HepG2 (cell line): ENCODE results near the gene GJC2. TPM values are rescaled to one million over a fixed set of nuclear protein-coding genes. Genes with fewer than 3 reads are reported as not detected.

Source experiments
- ATAC-seq: fragments of 200-7000 bp; cut with Tn5 transposase; 3 replicates; pipeline ENCODE4 v1.9.1; 2020; ENCODE audit warnings: mild to moderate bottlenecking, moderate library complexity
- BruUV-seq: library from RNA; stranded (reverse); fragments of 400-500 nt; replicated peaks from 2 replicates; lab custom pipeline; 2021; lab: Mats Ljungman, UMichigan
- CTCF ChIA-PET: fragments of 300-600 bp; formaldehyde crosslinking; extraction: SDS; loops from one replicate; lab custom pipeline; 2021; ENCODE audit warnings: low total read pairs, inconsistent platforms, low intra/inter-chr PET ratio; lab: Yijun Ruan, JAX
- POLR2A ChIA-PET: fragments of 350-600 bp; sonication (Branson Sonifier 250); formaldehyde crosslinking; loops from one replicate; lab custom pipeline; 2020; ENCODE audit warnings: antibody characterized with exemption, inconsistent platforms; lab: Yijun Ruan, JAX
- DNase-seq: peaks from one replicate; pipeline ENCODE4 v3.0.0-alpha.2; 2015; ENCODE audit warnings: low spot score
- FAIRE-seq: peaks from 3 replicates; lab custom pipeline; 2011; peaks lifted over from hg19 to GRCh38; lab: Jason Lieb, UNC
- H2AFZ ChIP-seq: one replicate; pipeline ENCODE4 v1.6.1; 2011; ENCODE audit warnings: low read length, inconsistent platforms
- H3K27ac ChIP-seq: fragments of 300-600 bp; 3 replicates; pipeline ENCODE4 v1.8.0; 2011; ENCODE audit warnings: mixed run types, mild to moderate bottlenecking, mixed read lengths, low read length, inconsistent platforms; ENCODE audit not compliant: insufficient read depth; ENCODE audit errors: extremely low read length
- H3K27me3 ChIP-seq, 2 experiments: fragments of 200-600 bp in 1 of 2; 2 replicates in 1 of 2; 3 replicates in 1 of 2; pipeline versions ENCODE4 v1.6.0 to v1.8.0; 2011; ENCODE audit warnings: low read length in 2 of 2, mild to moderate bottlenecking in 2 of 2, moderate library complexity in 2 of 2, inconsistent platforms in 1 of 2; ENCODE audit not compliant: insufficient read depth in 2 of 2, control insufficient read depth in 1 of 2
- H3K36me3 ChIP-seq, 2 experiments: fragments of 200-600 bp in 1 of 2; replicated peaks in 1 of 2; 2 replicates in 1 of 2; 3 replicates in 1 of 2; pipeline versions ENCODE4 v1.5.1 to v1.8.0; 2011; ENCODE audit warnings: low read length in 2 of 2, inconsistent platforms in 1 of 2; ENCODE audit not compliant: insufficient read depth in 2 of 2, control insufficient read depth in 1 of 2
- H3K4me1 ChIP-seq: 2 replicates; pipeline ENCODE4 v1.5.1; 2012; ENCODE audit warnings: low read length, inconsistent platforms; ENCODE audit not compliant: insufficient read depth
- H3K4me2 ChIP-seq: 2 replicates; pipeline ENCODE4 v1.6.0; 2011; ENCODE audit warnings: low read depth, low read length, inconsistent platforms
- H3K4me3 ChIP-seq, 3 experiments: fragments of 200-600 bp in 1 of 3; sonication (generic), shearing (Covaris generic) in 1 of 3; replicated peaks in 1 of 3; 2 replicates each; pipeline ENCODE4 v1.5.1; 2011 to 2016; ENCODE audit warnings: low read length in 3 of 3, inconsistent platforms in 2 of 3, low read depth in 2 of 3, mild to moderate bottlenecking in 2 of 3, control low read depth in 1 of 3, mixed read lengths in 1 of 3; ENCODE audit not compliant: insufficient read depth in 1 of 3
- H3K79me2 ChIP-seq: one replicate; pipeline ENCODE4 v1.6.1; 2011; ENCODE audit warnings: low read length, inconsistent platforms; ENCODE audit not compliant: insufficient read depth
- H3K9ac ChIP-seq: 2 replicates; pipeline ENCODE4 v1.6.0; 2011; ENCODE audit warnings: mild to moderate bottlenecking, low read depth, low read length, inconsistent platforms; ENCODE audit not compliant: insufficient read depth
- H3K9me3 ChIP-seq: 2 replicates; pipeline ENCODE4 v1.5.1; 2012; ENCODE audit warnings: mild to moderate bottlenecking, low read length
- H4K20me1 ChIP-seq: 2 replicates; pipeline ENCODE4 v1.6.0; 2011; ENCODE audit warnings: inconsistent platforms, mild to moderate bottlenecking, low read length, moderate library complexity; ENCODE audit not compliant: insufficient read depth
- CENPX ChIP-seq: sonication (generic); formaldehyde crosslinking; IDR thresholded peaks from 2 replicates; pipeline ENCODE4 v1.9.0; 2021; ENCODE audit warnings: mild to moderate bottlenecking, missing genetic modification reagents, moderate library complexity
- GTF2F1 ChIP-seq: fragments of 150-350 bp; IDR thresholded peaks from 2 replicates; pipeline ENCODE4 v1.6.1; 2014; ENCODE audit warnings: low read length
- PAX8 ChIP-seq: sonication (generic); formaldehyde crosslinking; IDR thresholded peaks from 2 replicates; pipeline ENCODE4 v1.8.0; 2022; ENCODE audit warnings: mild to moderate bottlenecking, missing genetic modification reagents, borderline replicate concordance
- REPIN1 ChIP-seq: sonication (generic); formaldehyde crosslinking; IDR thresholded peaks from 2 replicates; pipeline ENCODE4 v1.8.0; 2022; ENCODE audit warnings: missing genetic modification reagents, low read depth, mild to moderate bottlenecking, borderline replicate concordance
- SMC3 ChIP-seq: IDR thresholded peaks from 2 replicates; pipeline ENCODE4 v1.6.1; 2011; ENCODE audit warnings: low read length, improper control_type of control experiment
- WGBS: methylation state at CpG from one replicate; pipeline ENCODE4 v1.1.6; 2017; ENCODE audit warnings: low lambda C conversion rate; 5-methylcytosine and 5-hydroxymethylcytosine counted together
- in situ Hi-C: cut with HindIII; loops from 2 replicates; pipeline ENCODE4 v1.10.0; 2017; ENCODE audit warnings: low pct_unique_long_range_greater_than_20kb; ENCODE audit not compliant: extremely low pct_ligation_motif_present
- intact Hi-C: fragments of 100-400 bp; cut with micrococcal nuclease; formaldehyde crosslinking; loops from one replicate; pipeline ENCODE4 v1.10.0; 2022; ENCODE audit not compliant: unreplicated experiment
- polyA plus RNA-seq, 8 experiments: library from polyadenylated mRNA; depleted of rRNA in 3 of 8; stranded (reverse) in 7 of 8; unstranded in 1 of 8; fragments of >200 nt; fragmentation: Illumina TruSeq in 4 of 8; extraction: Trizol in 4 of 8; gene quantifications; 2 replicates each; pipeline versions ENCODE4 v1.2.1 to v1.2.3, GENCODE V29; 2011 to 2016; ENCODE audit warnings: low read depth in 4 of 8, missing spikeins in 1 of 8, mixed read lengths in 1 of 8; ENCODE audit not compliant: insufficient read depth in 1 of 8
- total RNA-seq, 5 experiments: library from RNA; depleted of rRNA; stranded (reverse); fragments of >200 nt; fragmentation: Illumina TruSeq; extraction: Trizol; gene quantifications; 2 replicates each; pipeline ENCODE4 v1.2.3, GENCODE V29; 2016; ENCODE audit warnings: low read depth in 1 of 5
- TF ChIP-seq, protein P1 (sequence below): sonication (generic); formaldehyde crosslinking; IDR thresholded peaks from 2 replicates; pipeline ENCODE4 v1.5.0; 2020; ENCODE audit warnings: mild to moderate bottlenecking, missing genetic modification reagents, borderline replicate concordance
- TF ChIP-seq, protein P2 (sequence below): sonication (generic); formaldehyde crosslinking; IDR thresholded peaks from 2 replicates; pipeline ENCODE4 v1.4.0; 2020; ENCODE audit warnings: mild to moderate bottlenecking, missing genetic modification reagents
- TF ChIP-seq, protein P3 (sequence below): sonication (generic); formaldehyde crosslinking; IDR thresholded peaks from 2 replicates; pipeline ENCODE4 v1.5.0; 2020; ENCODE audit warnings: missing genetic modification reagents
- TF ChIP-seq, protein P4 (sequence below): sonication (generic); formaldehyde crosslinking; IDR thresholded peaks from 2 replicates; pipeline ENCODE4 v1.5.0; 2020; ENCODE audit warnings: mild to moderate bottlenecking, low read depth, missing genetic modification reagents, borderline replicate concordance

Gene GJC2
- total and polyA plus RNA-seq, 2 of the 13 experiments (the other 11 are each of a cell fraction or from before 2014, with no cell fraction given), result 1.6 to 3.8 TPM

DNA sequence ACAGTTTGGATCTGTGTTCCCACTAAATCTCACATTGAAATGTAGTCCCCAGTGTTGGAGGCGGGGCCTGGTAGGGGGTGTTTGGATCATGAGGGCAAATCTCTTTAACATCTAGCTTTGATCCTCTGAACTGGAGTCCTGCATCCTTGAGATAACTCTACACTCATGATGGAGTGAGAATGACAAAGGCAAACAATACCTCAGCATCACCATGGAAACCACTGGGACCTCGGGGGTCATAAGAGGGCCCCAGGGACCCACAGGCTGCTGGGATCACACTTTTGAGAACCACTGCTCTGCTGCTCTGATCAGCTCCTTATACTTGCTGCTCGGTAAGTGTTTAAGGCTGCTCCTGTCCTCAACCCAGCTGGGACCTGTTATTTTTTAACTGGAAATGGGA, 44.7 kb downstream of the GJC2 start (continued):
- TF ChIP-seq, protein P1, sequence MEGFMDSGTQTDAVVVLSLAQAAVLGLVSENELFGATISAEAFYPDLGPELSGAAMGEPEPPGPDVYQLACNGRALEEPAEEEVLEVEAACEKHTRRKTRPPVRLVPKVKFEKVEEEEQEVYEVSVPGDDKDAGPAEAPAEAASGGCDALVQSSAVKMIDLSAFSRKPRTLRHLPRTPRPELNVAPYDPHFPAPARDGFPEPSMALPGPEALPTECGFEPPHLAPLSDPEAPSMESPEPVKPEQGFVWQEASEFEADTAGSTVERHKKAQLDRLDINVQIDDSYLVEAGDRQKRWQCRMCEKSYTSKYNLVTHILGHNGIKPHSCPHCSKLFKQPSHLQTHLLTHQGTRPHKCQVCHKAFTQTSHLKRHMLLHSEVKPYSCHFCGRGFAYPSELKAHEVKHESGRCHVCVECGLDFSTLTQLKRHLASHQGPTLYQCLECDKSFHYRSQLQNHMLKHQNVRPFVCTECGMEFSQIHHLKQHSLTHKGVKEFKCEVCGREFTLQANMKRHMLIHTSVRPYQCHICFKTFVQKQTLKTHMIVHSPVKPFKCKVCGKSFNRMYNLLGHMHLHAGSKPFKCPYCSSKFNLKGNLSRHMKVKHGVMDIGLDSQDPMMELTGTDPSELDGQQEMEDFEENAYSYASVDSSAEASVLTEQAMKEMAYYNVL (CRISPR knock-in tag), result no peak
- TF ChIP-seq SMC3, result no peak
- TF ChIP-seq PAX8 (CRISPR knock-in tag), result no peak
- TF ChIP-seq, protein P2, sequence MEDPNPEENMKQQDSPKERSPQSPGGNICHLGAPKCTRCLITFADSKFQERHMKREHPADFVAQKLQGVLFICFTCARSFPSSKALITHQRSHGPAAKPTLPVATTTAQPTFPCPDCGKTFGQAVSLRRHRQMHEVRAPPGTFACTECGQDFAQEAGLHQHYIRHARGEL (CRISPR knock-in tag), result no peak

DNA sequence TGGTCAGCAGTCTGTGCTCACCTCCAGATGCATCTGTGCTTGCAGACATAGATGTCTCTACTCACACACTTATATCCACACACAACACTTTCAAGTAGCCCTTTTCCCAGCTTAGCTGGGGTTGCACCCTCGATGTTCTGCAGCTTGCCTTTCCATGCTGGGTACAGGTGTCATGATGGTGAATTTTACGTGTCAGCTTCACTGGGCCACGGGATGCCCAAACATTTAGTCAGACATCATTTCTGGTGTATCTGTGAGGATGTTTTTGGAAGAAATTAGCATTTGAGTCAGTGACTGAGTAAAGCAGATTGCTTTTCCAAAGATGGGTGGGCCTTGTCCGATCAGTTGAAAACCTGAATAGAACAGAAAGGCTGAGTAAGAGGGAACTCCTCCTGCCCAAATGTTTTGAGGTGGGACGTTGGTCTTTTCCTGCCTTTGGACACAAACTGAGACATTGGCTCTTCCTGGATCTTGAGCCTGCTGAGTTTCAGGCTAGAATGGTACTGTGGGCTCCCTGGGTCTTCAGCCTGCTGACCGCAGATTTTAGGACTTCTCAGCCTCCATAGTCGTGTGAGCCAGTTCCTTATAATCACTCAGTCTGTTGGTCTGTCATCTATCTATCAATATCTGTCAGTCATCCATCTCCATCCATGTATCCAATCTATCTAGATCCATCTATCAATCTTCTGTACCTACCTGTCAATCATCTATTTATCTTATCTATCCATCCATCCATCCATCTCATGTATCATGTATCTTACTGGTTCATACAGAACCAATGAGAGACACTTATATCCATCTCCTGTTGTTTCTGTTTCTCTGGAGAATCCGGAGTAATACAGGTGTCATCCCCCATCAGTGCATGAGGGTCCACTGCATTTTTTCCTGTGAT, 45.4 kb downstream of the GJC2 start:
- in situ Hi-C loops, result loop anchor here (10.0 kb wide), 1 partner anchor 200 kb away; no protein-coding TSS in a partner anchor
- H3K36me3 ChIP-seq, result no peaks in the 10 kb centered on the region
- no peak for ATAC-seq
- intact Hi-C loops, result no loop called here
- no peaks in the 10 kb centered on the region for H3K4me1 ChIP-seq
- no peak overlapping the region for H3K27ac ChIP-seq
- DNase-seq, result no peak
- no peak overlapping the region for H3K4me2 ChIP-seq
- no peaks in the 10 kb centered on the region for H3K79me2 ChIP-seq
- no peak overlapping the region for H3K4me3 ChIP-seq
- no peak overlapping the region for H2AFZ ChIP-seq
- POLR2A ChIA-PET, result no interaction called here
- no TSS peak for BruUV-seq
- no peak for TF ChIP-seq REPIN1 (CRISPR knock-in tag)
- TF ChIP-seq GTF2F1, result no peak
- TF ChIP-seq CENPX (CRISPR knock-in tag), result no peak
- TF ChIP-seq, protein P3, sequence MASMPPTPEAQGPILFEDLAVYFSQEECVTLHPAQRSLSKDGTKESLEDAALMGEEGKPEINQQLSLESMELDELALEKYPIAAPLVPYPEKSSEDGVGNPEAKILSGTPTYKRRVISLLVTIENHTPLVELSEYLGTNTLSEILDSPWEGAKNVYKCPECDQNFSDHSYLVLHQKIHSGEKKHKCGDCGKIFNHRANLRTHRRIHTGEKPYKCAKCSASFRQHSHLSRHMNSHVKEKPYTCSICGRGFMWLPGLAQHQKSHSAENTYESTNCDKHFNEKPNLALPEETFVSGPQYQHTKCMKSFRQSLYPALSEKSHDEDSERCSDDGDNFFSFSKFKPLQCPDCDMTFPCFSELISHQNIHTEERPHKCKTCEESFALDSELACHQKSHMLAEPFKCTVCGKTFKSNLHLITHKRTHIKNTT (CRISPR knock-in tag), result no peak
- TF ChIP-seq, protein P4, sequence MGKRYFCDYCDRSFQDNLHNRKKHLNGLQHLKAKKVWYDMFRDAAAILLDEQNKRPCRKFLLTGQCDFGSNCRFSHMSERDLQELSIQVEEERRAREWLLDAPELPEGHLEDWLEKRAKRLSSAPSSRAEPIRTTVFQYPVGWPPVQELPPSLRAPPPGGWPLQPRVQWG (CRISPR knock-in tag), result no peak
- TF ChIP-seq, all 625 proteins: peak for 0
- CTCF ChIA-PET, result no interaction called here
- Histone ChIP-seq H4K20me1 (no peaks in the 10 kb centered on the region), H3K9ac (no peak overlapping the region), H3K9me3 (peaks cover 17% of the 10 kb centered on the region), H3K27me3 (no peaks in the 10 kb centered on the region; a peak in 1 of 5 replicates)
- FAIRE-seq, result no peak
- 41% methylated on average over 8 of the region's 8 CpGs for WGBS
